ENCODE data around the gene CCDC148. TPM values are rescaled to one million over a fixed set of nuclear protein-coding genes. Genes with fewer than 3 reads are reported as not detected.

CCDC148 gene
- total and polyA plus RNA-seq, 4 experiments from 2014 or later, result not detected

- no peak overlapping the region for H3K27ac ChIP-seq (ENCODE audit: low read depth, low read length)
- H3K27ac Mint-ChIP-seq, result no peak overlapping the region
- H3K36me3 ChIP-seq (ENCODE audit: insufficient read depth, low read length), result no peaks in the 10 kb centered on the region
- peaks cover 0 to 3% (median 0%) of the 10 kb centered on the region in 8 donors for H3K9me3 Mint-ChIP-seq
- intact Hi-C loops (cut with micrococcal nuclease), result no loop called here
- H3K4me3 Mint-ChIP-seq, result no peak overlapping the region
- no peaks in the 10 kb centered on the region for H3K27me3 Mint-ChIP-seq
- no peak for DNase-seq
- CTCF ChIA-PET (ENCODE audit: partially characterized antibody), result no interaction called here
- no peaks in the 10 kb centered on the region for H3K4me1 ChIP-seq (ENCODE audit: insufficient read depth, low read length)
- no peak overlapping the region for H3K4me3 ChIP-seq (ENCODE audit: low read length in 2 of 2)
- no peaks in the 10 kb centered on the region for H3K9me3 ChIP-seq (ENCODE audit: control insufficient read depth in 1 of 2, low read length in 2 of 2)
- H3K27me3 ChIP-seq (ENCODE audit: insufficient read depth, low read length), result no peaks in the 10 kb centered on the region
- no peaks in the 10 kb centered on the region for H3K36me3 Mint-ChIP-seq
- POLR2A ChIA-PET (ENCODE audit: partially characterized antibody), result no interaction called here
- no peaks in the 10 kb centered on the region for H3K4me1 Mint-ChIP-seq
These were observed 158.9 kb downstream of the CCDC148 start for GRCh38 chr2:158297606-158298005.

GRCh38 chr2:158297120-158297519, 159.4 kb downstream of the CCDC148 start:
- Mint-ChIP-seq H3K36me3 (no peaks in the 10 kb centered on the region), H3K27me3 (no peaks in the 10 kb centered on the region), H3K27ac (no peak overlapping the region), H3K9me3 (peaks cover 0 to 3% (median 0%) of the 10 kb centered on the region in 8 donors), H3K4me3 (no peak overlapping the region), H3K4me1 (no peaks in the 10 kb centered on the region)
- no peaks in the 10 kb centered on the region for H3K27me3 ChIP-seq (ENCODE audit: insufficient read depth, low read length)
- no peak overlapping the region for H3K4me3 ChIP-seq (ENCODE audit: low read length in 2 of 2)
- H3K9me3 ChIP-seq (ENCODE audit: control insufficient read depth in 1 of 2, low read length in 2 of 2), result no peaks in the 10 kb centered on the region
- H3K27ac ChIP-seq (ENCODE audit: low read depth, low read length), result no peak overlapping the region
- H3K4me1 ChIP-seq (ENCODE audit: insufficient read depth, low read length), result no peaks in the 10 kb centered on the region
- no peak for DNase-seq
- POLR2A ChIA-PET (ENCODE audit: partially characterized antibody), result no interaction called here
- H3K36me3 ChIP-seq (ENCODE audit: insufficient read depth, low read length), result no peaks in the 10 kb centered on the region
- intact Hi-C loops (cut with micrococcal nuclease), result no loop called here
- CTCF ChIA-PET (ENCODE audit: partially characterized antibody), result no interaction called here

- ChIA-PET POLR2A (ENCODE audit: partially characterized antibody) (no interaction called here), CTCF (ENCODE audit: partially characterized antibody) (no interaction called here)
- intact Hi-C loops (cut with micrococcal nuclease), result no loop called here
- no peak overlapping the region for H3K4me3 Mint-ChIP-seq
- no peak overlapping the region for H3K27ac Mint-ChIP-seq
- Histone ChIP-seq H3K4me1 (ENCODE audit: insufficient read depth, low read length) (no peaks in the 10 kb centered on the region), H3K9me3 (ENCODE audit: control insufficient read depth in 1 of 2, low read length in 2 of 2) (no peaks in the 10 kb centered on the region), H3K27ac (ENCODE audit: low read depth, low read length) (no peak overlapping the region), H3K36me3 (ENCODE audit: insufficient read depth, low read length) (no peaks in the 10 kb centered on the region), H3K4me3 (ENCODE audit: low read length in 2 of 2) (no peak overlapping the region), H3K27me3 (ENCODE audit: insufficient read depth, low read length) (no peaks in the 10 kb centered on the region)
- DNase-seq, result no peak
- no peaks in the 10 kb centered on the region for H3K27me3 Mint-ChIP-seq
- H3K9me3 Mint-ChIP-seq, result no peaks in the 10 kb centered on the region
- H3K4me1 Mint-ChIP-seq, result no peaks in the 10 kb centered on the region
- H3K36me3 Mint-ChIP-seq, result no peaks in the 10 kb centered on the region
These were observed 162.8 kb downstream of the CCDC148 start for GRCh38 chr2:158293722-158294121.

GRCh38 chr2:158291544-158292180, 164.9 kb downstream of the CCDC148 start:
- CTCF ChIA-PET (ENCODE audit: partially characterized antibody), result no interaction called here
- H3K4me3 ChIP-seq (ENCODE audit: low read length in 2 of 2), result no peak overlapping the region
- H3K4me3 Mint-ChIP-seq, result no peak overlapping the region
- no peaks in the 10 kb centered on the region for H3K27me3 ChIP-seq (ENCODE audit: insufficient read depth, low read length)
- no peaks in the 10 kb centered on the region for H3K9me3 ChIP-seq (ENCODE audit: control insufficient read depth in 1 of 2, low read length in 2 of 2)
- H3K36me3 ChIP-seq (ENCODE audit: insufficient read depth, low read length), result no peaks in the 10 kb centered on the region
- peaks cover 0 to 4% (median 0%) of the 10 kb centered on the region in 8 donors for H3K9me3 Mint-ChIP-seq
- no peak for DNase-seq
- H3K36me3 Mint-ChIP-seq, result no peaks in the 10 kb centered on the region
- H3K4me1 Mint-ChIP-seq, result no peaks in the 10 kb centered on the region
- no peaks in the 10 kb centered on the region for H3K27me3 Mint-ChIP-seq
- intact Hi-C loops (cut with micrococcal nuclease), result no loop called here
- no peak overlapping the region for H3K27ac ChIP-seq (ENCODE audit: low read depth, low read length)
- no peaks in the 10 kb centered on the region for H3K4me1 ChIP-seq (ENCODE audit: insufficient read depth, low read length)
- POLR2A ChIA-PET (ENCODE audit: partially characterized antibody), result no interaction called here
- H3K27ac Mint-ChIP-seq, result no peak overlapping the region

GRCh38 chr2:158290225-158290624, 166.3 kb downstream of the CCDC148 start:
- H3K4me3 Mint-ChIP-seq, result no peak overlapping the region
- no peaks in the 10 kb centered on the region for H3K27me3 Mint-ChIP-seq
- H3K36me3 Mint-ChIP-seq, result no peaks in the 10 kb centered on the region
- no peak overlapping the region for H3K4me3 ChIP-seq (ENCODE audit: low read length in 2 of 2)
- H3K4me1 Mint-ChIP-seq, result no peaks in the 10 kb centered on the region
- H3K4me1 ChIP-seq (ENCODE audit: insufficient read depth, low read length), result no peaks in the 10 kb centered on the region
- H3K36me3 ChIP-seq (ENCODE audit: insufficient read depth, low read length), result no peaks in the 10 kb centered on the region
- no peak overlapping the region for H3K27ac Mint-ChIP-seq
- intact Hi-C loops (cut with micrococcal nuclease), result no loop called here
- no peak overlapping the region for H3K27ac ChIP-seq (ENCODE audit: low read depth, low read length)
- H3K9me3 Mint-ChIP-seq, result peaks cover 0 to 5% (median 1%) of the 10 kb centered on the region in 8 donors
- CTCF ChIA-PET (ENCODE audit: partially characterized antibody), result no interaction called here
- no peaks in the 10 kb centered on the region for H3K27me3 ChIP-seq (ENCODE audit: insufficient read depth, low read length)
- DNase-seq, result no peak
- no peaks in the 10 kb centered on the region for H3K9me3 ChIP-seq (ENCODE audit: control insufficient read depth in 1 of 2, low read length in 2 of 2)
- POLR2A ChIA-PET (ENCODE audit: partially characterized antibody), result no interaction called here

- no peaks in the 10 kb centered on the region for H3K27me3 ChIP-seq (ENCODE audit: insufficient read depth, low read length)
- CTCF ChIA-PET (ENCODE audit: partially characterized antibody), result no interaction called here
- Mint-ChIP-seq H3K36me3 (no peaks in the 10 kb centered on the region), H3K9me3 (peaks cover 0 to 4% (median 0%) of the 10 kb centered on the region in 8 donors), H3K27me3 (peaks cover 2% of the 10 kb centered on the region in 2 donors), H3K4me1 (no peaks in the 10 kb centered on the region), H3K27ac (no peak overlapping the region), H3K4me3 (no peak overlapping the region)
- no peak overlapping the region for H3K4me3 ChIP-seq (ENCODE audit: low read length in 2 of 2)
- intact Hi-C loops (cut with micrococcal nuclease), result no loop called here
- no peak overlapping the region for H3K27ac ChIP-seq (ENCODE audit: low read depth, low read length)
- no peaks in the 10 kb centered on the region for H3K36me3 ChIP-seq (ENCODE audit: insufficient read depth, low read length)
- H3K9me3 ChIP-seq (ENCODE audit: control insufficient read depth in 1 of 2, low read length in 2 of 2), result no peaks in the 10 kb centered on the region
- POLR2A ChIA-PET (ENCODE audit: partially characterized antibody), result no interaction called here
- DNase-seq, result no peak
- no peaks in the 10 kb centered on the region for H3K4me1 ChIP-seq (ENCODE audit: insufficient read depth, low read length)
These were observed 179.7 kb downstream of the CCDC148 start for GRCh38 chr2:158276619-158277471.

GRCh38 chr2:158273791-158274190, 182.8 kb downstream of the CCDC148 start:
- H3K4me3 Mint-ChIP-seq, result no peak overlapping the region
- Histone ChIP-seq H3K4me3 (ENCODE audit: low read length in 2 of 2) (no peak overlapping the region), H3K27ac (ENCODE audit: low read depth, low read length) (no peak overlapping the region), H3K36me3 (ENCODE audit: insufficient read depth, low read length) (no peaks in the 10 kb centered on the region), H3K9me3 (ENCODE audit: control insufficient read depth in 1 of 2, low read length in 2 of 2) (no peaks in the 10 kb centered on the region), H3K4me1 (ENCODE audit: insufficient read depth, low read length) (no peaks in the 10 kb centered on the region), H3K27me3 (ENCODE audit: insufficient read depth, low read length) (no peaks in the 10 kb centered on the region)
- POLR2A ChIA-PET (ENCODE audit: partially characterized antibody), result no interaction called here
- DNase-seq, result no peak
- CTCF ChIA-PET (ENCODE audit: partially characterized antibody), result no interaction called here
- no peaks in the 10 kb centered on the region for H3K36me3 Mint-ChIP-seq
- H3K27me3 Mint-ChIP-seq, result peaks cover 2 to 4% of the 10 kb centered on the region in 2 donors
- intact Hi-C loops (cut with micrococcal nuclease), result no loop called here
- H3K27ac Mint-ChIP-seq, result no peak overlapping the region
- H3K9me3 Mint-ChIP-seq, result peaks cover 0 to 2% (median 0%) of the 10 kb centered on the region in 8 donors
- no peaks in the 10 kb centered on the region for H3K4me1 Mint-ChIP-seq

Measured in CD4-positive, alpha-beta memory T cell (primary cell).